IPS-18c (cell line): ENCODE results near the gene SLC38A9.

Experiments used
- H3K4me3 ChIP-seq: 2 replicates; pipeline ENCODE4 v1.7.0; 2013; ENCODE audit warnings: low read depth, mild to moderate bottlenecking, low read length, moderate library complexity; ENCODE audit not compliant: insufficient read depth
- H3K9me3 ChIP-seq: one replicate; pipeline ENCODE4 v1.6.1; 2013; ENCODE audit warnings: mild to moderate bottlenecking, low read length, moderate library complexity; ENCODE audit not compliant: control insufficient read depth, insufficient read depth

The SLC38A9 gene

GRCh38 chr5:55679556-55679955, 32.6 kb downstream of the SLC38A9 start:
- Histone ChIP-seq H3K4me3 (no peak overlapping the region), H3K9me3 (no peaks in the 10 kb centered on the region)

GRCh38 chr5:55675119-55675518, 37.0 kb downstream of the SLC38A9 start:
- peaks cover 2% of the 10 kb centered on the region for H3K9me3 ChIP-seq

GRCh38 chr5:55674340-55674739, 37.8 kb downstream of the SLC38A9 start:
- Histone ChIP-seq H3K4me3 (no peak overlapping the region), H3K9me3 (peaks cover 2% of the 10 kb centered on the region)

More at GRCh38 chr5:55675119-55675518, 37.0 kb downstream of the SLC38A9 start:
- H3K4me3 ChIP-seq, result no peak overlapping the region

- H3K9me3 ChIP-seq, result peaks cover 2% of the 10 kb centered on the region
- no peak overlapping the region for H3K4me3 ChIP-seq
Measured at GRCh38 chr5:55672477-55672911, 39.6 kb downstream of the SLC38A9 start.

GRCh38 chr5:55671975-55672374, 40.1 kb downstream of the SLC38A9 start:
- H3K4me3 ChIP-seq, result no peak overlapping the region
- H3K9me3 ChIP-seq, result peaks cover 2% of the 10 kb centered on the region

GRCh38 chr5:55668356-55668755, 43.8 kb downstream of the SLC38A9 start:
- Histone ChIP-seq H3K9me3 (peaks cover 2% of the 10 kb centered on the region), H3K4me3 (no peak overlapping the region)

- H3K9me3 ChIP-seq, result peaks cover 2% of the 10 kb centered on the region
- no peak overlapping the region for H3K4me3 ChIP-seq
Measured at GRCh38 chr5:55667938-55668337, 44.2 kb downstream of the SLC38A9 start.

- Histone ChIP-seq H3K9me3 (no peaks in the 10 kb centered on the region), H3K4me3 (no peak overlapping the region)
Measured at GRCh38 chr5:55665065-55665464, 47.1 kb downstream of the SLC38A9 start.

GRCh38 chr5:55657443-55657842, 54.7 kb downstream of the SLC38A9 start:
- no peak overlapping the region for H3K4me3 ChIP-seq
- H3K9me3 ChIP-seq, result peaks cover 2% of the 10 kb centered on the region

- peaks cover 4% of the 10 kb centered on the region for H3K9me3 ChIP-seq
- H3K4me3 ChIP-seq, result no peak overlapping the region
Measured at GRCh38 chr5:55650386-55650785, 61.7 kb downstream of the SLC38A9 start.

- H3K9me3 ChIP-seq, result peaks cover 4% of the 10 kb centered on the region
- H3K4me3 ChIP-seq, result no peak overlapping the region
Measured at GRCh38 chr5:55649963-55650362, 62.2 kb downstream of the SLC38A9 start.

GRCh38 chr5:55645304-55645703, 66.8 kb downstream of the SLC38A9 start:
- no peak overlapping the region for H3K4me3 ChIP-seq
- H3K9me3 ChIP-seq, result peaks cover 2% of the 10 kb centered on the region

GRCh38 chr5:55638455-55638854, 73.7 kb downstream of the SLC38A9 start:
- H3K4me3 ChIP-seq, result no peak overlapping the region
- H3K9me3 ChIP-seq, result no peaks in the 10 kb centered on the region

GRCh38 chr5:55638051-55638450, 74.1 kb downstream of the SLC38A9 start:
- Histone ChIP-seq H3K4me3 (no peak overlapping the region), H3K9me3 (no peaks in the 10 kb centered on the region)

GRCh38 chr5:55636683-55637082, 75.4 kb downstream of the SLC38A9 start:
- H3K9me3 ChIP-seq, result no peaks in the 10 kb centered on the region
- no peak overlapping the region for H3K4me3 ChIP-seq

- no peaks in the 10 kb centered on the region for H3K9me3 ChIP-seq
Measured at GRCh38 chr5:55636177-55636576, 75.9 kb downstream of the SLC38A9 start.

GRCh38 chr5:55634866-55635265, 77.3 kb downstream of the SLC38A9 start:
- Histone ChIP-seq H3K9me3 (no peaks in the 10 kb centered on the region), H3K4me3 (no peak overlapping the region)

More at GRCh38 chr5:55636177-55636576, 75.9 kb downstream of the SLC38A9 start:
- H3K4me3 ChIP-seq, result no peak overlapping the region

- no peak overlapping the region for H3K4me3 ChIP-seq
- H3K9me3 ChIP-seq, result no peaks in the 10 kb centered on the region
Measured at GRCh38 chr5:55634209-55634805, 77.8 kb downstream of the SLC38A9 start.

GRCh38 chr5:55633574-55634208, 78.4 kb downstream of the SLC38A9 start:
- no peaks in the 10 kb centered on the region for H3K9me3 ChIP-seq

More at GRCh38 chr5:55633574-55634208, 78.4 kb downstream of the SLC38A9 start:
- H3K4me3 ChIP-seq, result no peak overlapping the region
